Left renal cortex interstitium (tissue), 4 donors: ENCODE data around the gene S1PR5. TPM values are rescaled to one million over a fixed set of nuclear protein-coding genes. Genes with fewer than 3 reads are reported as not detected.
A peak's percentile ranks its signal among the peaks of the same experiment; 100 is the strongest.
"Not testable (repeated sequence)": the region's sequence is repeated elsewhere in the genome, so short reads cannot be mapped to it uniquely, and the experiment has no call there.

Experiments used
- DNase-seq, 4 donors: peaks; one replicate each; pipeline ENCODE4 v3.0.0-alpha.2; 2013; ENCODE audit warnings: low read depth in 4 of 4, low spot score in 2 of 4, missing footprints in 1 of 4
- polyA plus RNA-seq, 4 donors: library from polyadenylated mRNA; unstranded; fragments of 120-200 nt; gene quantifications; one replicate each; pipeline ENCODE4 v1.2.1, GENCODE V29; 2013; ENCODE audit not compliant: insufficient read length in 4 of 4

Gene S1PR5
- 1 to 10 TPM; 1.6 to 1.8 (median 1.8) TPM for polyA plus RNA-seq

GRCh38 chr19:10517361-10517759, at the start of gene S1PR5:
S1PR5 (minus strand) TSS chr19:10517447; CDS start chr19:10515011, 2,436 bp downstream.
- no peak for DNase-seq

GRCh38 chr19:10566658-10567410, 49.6 kb upstream of the S1PR5 start:
- no peak for DNase-seq

GRCh38 chr19:10566408-10566657, 49.1 kb upstream of the S1PR5 start:
- DNase-seq, result no peak

GRCh38 chr19:10565567-10566407, 48.5 kb upstream of the S1PR5 start, which contains the start of gene KRI1:
KRI1 (minus strand) TSS chr19:10566010; CDS start chr19:10565999, 11 bp downstream.
- DNase-seq, result peak in 3 of 4 donors; percentile 89 to 93 (median 92)

- DNase-seq, result no peak
These were observed 47.9 kb upstream of the S1PR5 start for GRCh38 chr19:10565028-10565566.

GRCh38 chr19:10562609-10563008, 45.4 kb upstream of the S1PR5 start:
- DNase-seq, result no peak

GRCh38 chr19:10560154-10560553, 42.9 kb upstream of the S1PR5 start:
- no peak for DNase-seq

GRCh38 chr19:10557603-10558197, 40.5 kb upstream of the S1PR5 start:
- no peak for DNase-seq

GRCh38 chr19:10555610-10555973, 38.3 kb upstream of the S1PR5 start:
- DNase-seq, result no peak

- DNase-seq, result no peak
These were observed 37.7 kb upstream of the S1PR5 start for GRCh38 chr19:10554760-10555609.

- no peak for DNase-seq
These were observed 36.7 kb upstream of the S1PR5 start for GRCh38 chr19:10553943-10554381.

GRCh38 chr19:10553087-10553667, 35.9 kb upstream of the S1PR5 start:
- DNase-seq, result no peak

- DNase-seq, result no peak
These were observed 35.3 kb upstream of the S1PR5 start for GRCh38 chr19:10552510-10553053.

GRCh38 chr19:10551698-10552301, 34.6 kb upstream of the S1PR5 start:
- no peak for DNase-seq

- DNase-seq, result not testable (repeated sequence)
These were observed 33.8 kb upstream of the S1PR5 start for GRCh38 chr19:10551006-10551405.

- no peak for DNase-seq
These were observed 33.1 kb upstream of the S1PR5 start for GRCh38 chr19:10550336-10550735.

- DNase-seq, result no peak
These were observed 32.5 kb upstream of the S1PR5 start for GRCh38 chr19:10549733-10550132.

- no peak for DNase-seq
These were observed 31.6 kb upstream of the S1PR5 start for GRCh38 chr19:10548746-10549276.

GRCh38 chr19:10546817-10547216, 29.6 kb upstream of the S1PR5 start:
- no peak for DNase-seq
